Epithelial cell of proximal tubule (primary cell): ENCODE data around the gene VPS51. TPM values are rescaled to one million over a fixed set of nuclear protein-coding genes. Genes with fewer than 3 reads are reported as not detected.

Source experiments
- DNase-seq: peaks from one replicate; pipeline ENCODE4 v3.0.0-alpha.2; 2011; ENCODE audit warnings: low read depth
- H3K4me3 ChIP-seq: 2 replicates; pipeline ENCODE4 v1.5.1; 2011; ENCODE audit warnings: low read depth, mild to moderate bottlenecking, low read length
- total RNA-seq: library from RNA; depleted of rRNA; stranded (reverse); fragments of >200 nt; gene quantifications from 2 replicates; pipeline ENCODE4 v1.2.3, GENCODE V29; 2015
- TF ChIP-seq, protein P1 (sequence below): conservative IDR thresholded peaks from 2 replicates; pipeline ENCODE4 v1.5.1; 2012; ENCODE audit warnings: low read depth, mild to moderate bottlenecking, low read length

The VPS51 gene
- total RNA-seq, 1 donor from 2014 or later = 342 TPM

DNA sequence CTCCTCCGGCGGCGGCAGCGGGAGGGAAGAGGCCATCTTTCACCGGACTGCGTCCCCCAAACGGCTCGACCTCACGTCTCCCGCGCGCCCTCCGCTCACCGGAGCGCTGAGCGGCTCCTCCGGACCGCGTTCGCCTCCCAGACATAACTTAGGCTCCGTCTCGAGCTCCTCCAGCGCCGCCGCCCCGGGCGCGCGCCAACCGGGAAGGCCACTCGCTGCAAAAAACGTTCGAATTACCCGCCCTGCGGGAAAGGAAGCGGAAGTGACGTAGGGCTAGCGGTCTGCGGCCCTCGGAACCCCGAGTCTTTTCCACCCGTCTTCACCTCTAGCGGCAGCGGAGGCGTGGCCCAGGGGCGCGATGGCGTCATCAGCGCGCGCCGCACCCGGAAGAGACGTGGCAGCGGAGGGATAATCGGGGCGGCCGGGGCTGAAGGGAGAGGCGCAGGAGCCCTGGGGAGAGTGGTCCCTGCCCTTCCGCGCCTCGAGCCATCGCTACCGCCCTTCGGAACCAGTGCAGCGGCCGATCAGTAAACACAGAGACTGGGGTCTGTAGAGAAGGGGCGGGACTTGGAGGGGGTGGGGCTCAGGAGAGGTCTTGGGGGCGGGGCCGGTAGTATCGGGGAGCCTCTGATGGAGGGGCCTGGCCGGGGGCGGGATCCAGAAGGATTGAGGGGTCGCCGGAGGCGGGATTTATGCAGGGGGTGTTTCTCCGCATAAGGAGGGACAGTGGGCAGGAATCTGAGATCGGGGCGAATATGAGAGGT is 12.0 kb upstream of the VPS51 start, which contains the start of the genes CDCA5 and ZFPL1:
CDCA5 (minus strand) TSS at position 207 of the 764 bp plus-strand sequence; CDS start at position 145, 62 bp downstream.
ZFPL1 (plus strand) TSS at position 389 of the 764 bp plus-strand sequence. CDS start 477 bp downstream, outside the sequence.
- H3K4me3 ChIP-seq = peak within 1 kb of the TSS; percentile 81

DNA sequence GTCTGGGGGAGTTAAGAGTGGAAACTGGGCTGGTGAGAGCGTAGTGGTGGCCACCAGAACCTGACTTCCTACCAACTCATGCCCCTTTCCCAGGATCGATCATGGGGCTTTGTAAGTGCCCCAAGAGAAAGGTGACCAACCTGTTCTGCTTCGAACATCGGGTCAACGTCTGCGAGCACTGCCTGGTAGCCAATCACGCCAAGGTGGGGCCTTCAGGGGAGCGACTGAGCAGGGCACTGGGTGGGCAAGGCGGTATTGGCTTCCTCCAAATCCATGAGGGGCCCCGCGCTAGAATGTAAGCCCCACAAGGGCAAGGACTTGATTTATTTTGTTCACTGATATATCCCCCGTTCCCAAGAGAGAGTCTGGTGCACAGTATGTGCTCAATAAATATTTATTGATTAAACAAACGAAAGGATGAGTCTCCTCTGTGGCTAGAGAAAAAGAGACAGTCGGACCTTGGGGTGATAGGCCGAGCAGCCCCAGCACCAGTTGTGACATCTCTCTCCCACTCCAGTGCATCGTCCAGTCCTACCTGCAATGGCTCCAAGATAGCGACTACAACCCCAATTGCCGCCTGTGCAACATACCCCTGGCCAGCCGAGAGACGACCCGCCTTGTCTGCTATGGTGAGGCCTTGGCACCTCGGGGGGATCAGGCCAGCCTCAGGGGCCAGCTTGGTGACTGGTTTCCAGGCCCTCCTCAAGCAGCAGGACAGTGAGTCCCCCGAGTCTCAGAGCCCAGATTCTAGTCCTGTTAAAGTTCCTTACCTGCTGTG is 11.2 kb upstream of the VPS51 start:
- TF ChIP-seq, protein P1, sequence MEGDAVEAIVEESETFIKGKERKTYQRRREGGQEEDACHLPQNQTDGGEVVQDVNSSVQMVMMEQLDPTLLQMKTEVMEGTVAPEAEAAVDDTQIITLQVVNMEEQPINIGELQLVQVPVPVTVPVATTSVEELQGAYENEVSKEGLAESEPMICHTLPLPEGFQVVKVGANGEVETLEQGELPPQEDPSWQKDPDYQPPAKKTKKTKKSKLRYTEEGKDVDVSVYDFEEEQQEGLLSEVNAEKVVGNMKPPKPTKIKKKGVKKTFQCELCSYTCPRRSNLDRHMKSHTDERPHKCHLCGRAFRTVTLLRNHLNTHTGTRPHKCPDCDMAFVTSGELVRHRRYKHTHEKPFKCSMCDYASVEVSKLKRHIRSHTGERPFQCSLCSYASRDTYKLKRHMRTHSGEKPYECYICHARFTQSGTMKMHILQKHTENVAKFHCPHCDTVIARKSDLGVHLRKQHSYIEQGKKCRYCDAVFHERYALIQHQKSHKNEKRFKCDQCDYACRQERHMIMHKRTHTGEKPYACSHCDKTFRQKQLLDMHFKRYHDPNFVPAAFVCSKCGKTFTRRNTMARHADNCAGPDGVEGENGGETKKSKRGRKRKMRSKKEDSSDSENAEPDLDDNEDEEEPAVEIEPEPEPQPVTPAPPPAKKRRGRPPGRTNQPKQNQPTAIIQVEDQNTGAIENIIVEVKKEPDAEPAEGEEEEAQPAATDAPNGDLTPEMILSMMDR = no peak

More for the DNA sequence above, 12.0 kb upstream of the VPS51 start, which contains the start of the genes CDCA5 and ZFPL1:
- TF ChIP-seq, protein P1 = no peak
- peak; percentile 54 for DNase-seq

DNA sequence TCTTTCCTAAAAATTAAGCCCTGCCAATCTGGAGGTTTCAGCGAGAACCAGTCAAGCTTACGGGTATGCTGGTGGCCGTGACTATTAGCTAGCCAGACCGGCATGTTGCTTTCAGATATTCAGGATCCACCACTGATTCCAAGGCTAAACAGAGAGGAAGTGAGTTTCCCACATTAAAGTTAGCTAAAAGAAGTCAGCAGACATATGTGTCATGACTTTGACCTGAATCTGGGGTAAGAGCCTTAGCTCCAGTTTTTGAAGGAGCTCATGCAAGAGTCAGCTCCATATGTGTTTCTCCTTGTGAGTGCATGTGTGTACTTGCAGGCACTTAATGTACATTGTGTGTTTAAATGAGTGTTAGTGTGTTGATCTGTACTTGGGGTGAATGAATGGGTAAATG is 10.6 kb upstream of the VPS51 start:
- no peak overlapping the region for H3K4me3 ChIP-seq
- DNase-seq = no peak
- TF ChIP-seq, protein P1 = no peak

More for the DNA sequence above, 11.2 kb upstream of the VPS51 start:
- no peak for DNase-seq
- peak overlapping the region; percentile 81 for H3K4me3 ChIP-seq

DNA sequence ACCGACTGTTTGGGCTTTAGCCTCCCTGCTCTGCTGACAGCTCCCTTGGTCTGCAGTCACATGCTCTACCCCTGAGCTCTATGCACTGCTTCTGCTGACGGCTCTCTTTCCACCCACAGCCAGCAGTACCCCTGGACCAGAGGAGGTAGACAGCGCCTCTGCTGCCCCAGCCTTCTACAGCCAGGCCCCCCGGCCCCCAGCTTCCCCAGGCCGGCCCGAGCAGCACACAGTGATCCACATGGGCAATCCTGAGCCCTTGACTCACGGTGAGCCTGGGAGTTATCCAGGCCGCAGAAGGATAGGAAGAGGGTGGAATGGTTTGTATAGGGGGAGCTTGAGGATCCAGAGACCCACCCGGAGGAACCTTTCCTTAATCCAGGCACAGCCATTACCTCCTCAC is 9.2 kb upstream of the VPS51 start:
- TF ChIP-seq, protein P1 = no peak
- no peak for DNase-seq
- no peak overlapping the region for H3K4me3 ChIP-seq

DNA sequence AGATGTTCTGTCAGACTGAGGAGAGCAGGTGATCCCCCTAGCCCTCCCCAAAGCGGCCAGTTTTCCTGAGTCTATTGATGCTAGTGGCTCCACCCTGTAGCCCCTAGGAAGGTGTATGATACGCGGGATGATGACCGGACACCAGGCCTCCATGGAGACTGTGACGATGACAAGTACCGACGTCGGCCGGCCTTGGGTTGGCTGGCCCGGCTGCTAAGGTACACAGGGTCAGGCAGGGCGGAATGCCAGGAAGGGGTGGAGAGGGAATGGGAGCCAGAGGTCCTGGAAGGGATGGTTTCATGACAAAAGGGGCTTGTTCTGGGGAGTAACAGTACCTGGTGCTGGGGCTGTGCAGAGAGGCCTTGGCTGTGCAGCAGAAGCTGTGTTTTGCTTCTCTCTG is 8.8 kb upstream of the VPS51 start:
- no peak for DNase-seq
- TF ChIP-seq, protein P1 = no peak
- H3K4me3 ChIP-seq = no peak overlapping the region

DNA sequence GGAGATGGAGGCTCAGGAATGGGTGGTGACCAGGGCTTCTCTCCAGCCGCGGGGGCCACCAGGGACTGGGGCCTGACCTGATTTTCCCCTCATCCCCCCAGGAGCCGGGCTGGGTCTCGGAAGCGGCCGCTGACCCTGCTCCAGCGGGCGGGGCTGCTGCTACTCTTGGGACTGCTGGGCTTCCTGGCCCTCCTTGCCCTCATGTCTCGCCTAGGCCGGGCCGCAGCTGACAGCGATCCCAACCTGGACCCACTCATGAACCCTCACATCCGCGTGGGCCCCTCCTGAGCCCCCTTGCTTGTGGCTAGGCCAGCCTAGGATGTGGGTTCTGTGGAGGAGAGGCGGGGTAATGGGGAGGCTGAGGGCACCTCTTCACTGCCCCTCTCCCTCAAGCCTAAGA is 8.2 kb upstream of the VPS51 start:
- TF ChIP-seq, protein P1 = no peak
- H3K4me3 ChIP-seq = no peak overlapping the region
- DNase-seq = no peak
